HFF-Myc (cell line): ENCODE data around the gene AP2A2.

Experiments used
- DNase-seq: peaks from one replicate; pipeline ENCODE4 v3.0.0-alpha.2; 2011; ENCODE audit warnings: low read depth; ENCODE audit errors: extremely low read depth
- H3K4me3 ChIP-seq: replicated peaks from 2 replicates; pipeline ENCODE4 v1.5.1; 2011; ENCODE audit warnings: low read depth, mild to moderate bottlenecking, control low read depth, low read length
- CTCF ChIP-seq: IDR thresholded peaks from 2 replicates; pipeline ENCODE4 v1.5.1; 2012; ENCODE audit warnings: mild to moderate bottlenecking, low read depth, low read length, control low read depth; ENCODE audit errors: missing control alignments

AP2A2 gene

GRCh38 chr11:1020211-1020905 lies 94.7 kb downstream of the AP2A2 start:
- H3K4me3 ChIP-seq = no peak overlapping the region
- no peak for TF ChIP-seq CTCF
- no peak for DNase-seq

- no peak for DNase-seq
- H3K4me3 ChIP-seq = no peak overlapping the region
- TF ChIP-seq CTCF = no peak
Measured at GRCh38 chr11:1022411-1022810, 96.7 kb downstream of the AP2A2 start.

GRCh38 chr11:1022908-1023810 lies 97.5 kb downstream of the AP2A2 start:
- no peak for DNase-seq
- no peak for TF ChIP-seq CTCF
- no peak overlapping the region for H3K4me3 ChIP-seq

GRCh38 chr11:1023811-1024596 lies 98.3 kb downstream of the AP2A2 start:
- no peak for DNase-seq
- no peak for TF ChIP-seq CTCF

GRCh38 chr11:1024597-1025409 lies 99.1 kb downstream of the AP2A2 start:
- no peak overlapping the region for H3K4me3 ChIP-seq
- TF ChIP-seq CTCF = no peak
- DNase-seq = no peak

More at GRCh38 chr11:1023811-1024596, 98.3 kb downstream of the AP2A2 start:
- no peak overlapping the region for H3K4me3 ChIP-seq

- no peak overlapping the region for H3K4me3 ChIP-seq
- DNase-seq = no peak
- no peak for TF ChIP-seq CTCF
Measured at GRCh38 chr11:1025410-1026162, 99.9 kb downstream of the AP2A2 start.
